ENCODE data around the gene SHC3. TPM values are rescaled to one million over a fixed set of nuclear protein-coding genes. Genes with fewer than 3 reads are reported as not detected.

The SHC3 gene
- total RNA-seq, 2 experiments from 2014 or later = 0.03 TPM; not detected in 1

DNA sequence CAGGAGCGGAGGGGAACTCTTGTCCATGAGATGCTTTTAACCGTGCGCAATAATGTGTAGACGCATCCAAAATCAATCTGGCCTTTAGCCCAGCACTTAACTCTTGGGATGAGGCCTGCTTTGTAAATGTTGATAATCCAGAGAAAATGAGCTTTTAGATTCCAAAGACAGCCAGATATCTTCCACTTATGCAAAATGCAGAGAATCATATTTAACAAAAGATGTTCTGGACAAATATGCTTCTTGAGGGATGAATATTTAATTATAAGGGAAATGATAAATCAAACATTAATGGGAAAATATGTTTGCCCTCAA lies 181.7 kb downstream of the SHC3 start:
- Histone ChIP-seq H3K4me1 (ENCODE audit: insufficient read depth, low read length, poor library complexity, severe bottlenecking) (no peaks in the 10 kb centered on the region), H3K9me3 (ENCODE audit: low read length) (no peaks in the 10 kb centered on the region), H3K27ac (ENCODE audit: low read depth, low read length, poor library complexity, severe bottlenecking) (no peak overlapping the region), H3K79me2 (ENCODE audit: insufficient read depth, low read depth, low read length) (no peaks in the 10 kb centered on the region), H3K9me2 (ENCODE audit: insufficient read depth, low read length) (no peaks in the 10 kb centered on the region), H3K4me2 (ENCODE audit: low read length) (no peak overlapping the region), H3K36me3 (ENCODE audit: insufficient read depth, low read length) (no peaks in the 10 kb centered on the region), H2AFZ (ENCODE audit: low read length) (no peak overlapping the region), H3K4me3 (ENCODE audit: low read depth, low read length, poor library complexity, severe bottlenecking) (no peak overlapping the region), H4K20me1 (ENCODE audit: insufficient read depth, low read length) (no peaks in the 10 kb centered on the region)
- CTCF ChIA-PET (ENCODE audit: unreplicated experiment) = no interaction called here
- BruUV-seq (replicated peaks) = no TSS peak
- POLR2A ChIA-PET = no interaction called here
- DNase-seq (ENCODE audit: low spot score) = no peak
- TF ChIP-seq, protein P1, sequence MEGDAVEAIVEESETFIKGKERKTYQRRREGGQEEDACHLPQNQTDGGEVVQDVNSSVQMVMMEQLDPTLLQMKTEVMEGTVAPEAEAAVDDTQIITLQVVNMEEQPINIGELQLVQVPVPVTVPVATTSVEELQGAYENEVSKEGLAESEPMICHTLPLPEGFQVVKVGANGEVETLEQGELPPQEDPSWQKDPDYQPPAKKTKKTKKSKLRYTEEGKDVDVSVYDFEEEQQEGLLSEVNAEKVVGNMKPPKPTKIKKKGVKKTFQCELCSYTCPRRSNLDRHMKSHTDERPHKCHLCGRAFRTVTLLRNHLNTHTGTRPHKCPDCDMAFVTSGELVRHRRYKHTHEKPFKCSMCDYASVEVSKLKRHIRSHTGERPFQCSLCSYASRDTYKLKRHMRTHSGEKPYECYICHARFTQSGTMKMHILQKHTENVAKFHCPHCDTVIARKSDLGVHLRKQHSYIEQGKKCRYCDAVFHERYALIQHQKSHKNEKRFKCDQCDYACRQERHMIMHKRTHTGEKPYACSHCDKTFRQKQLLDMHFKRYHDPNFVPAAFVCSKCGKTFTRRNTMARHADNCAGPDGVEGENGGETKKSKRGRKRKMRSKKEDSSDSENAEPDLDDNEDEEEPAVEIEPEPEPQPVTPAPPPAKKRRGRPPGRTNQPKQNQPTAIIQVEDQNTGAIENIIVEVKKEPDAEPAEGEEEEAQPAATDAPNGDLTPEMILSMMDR (conservative IDR thresholded peaks at IDR 0.05; ENCODE audit: low read length) = no peak
- no peak for TF ChIP-seq EZH2phosphoT487 (IDR thresholded peaks at IDR 0.05; ENCODE audit: borderline replicate concordance, low read depth, low read length)
- intact Hi-C loops (cut with micrococcal nuclease; ENCODE audit: unreplicated experiment) = no loop called here

DNA sequence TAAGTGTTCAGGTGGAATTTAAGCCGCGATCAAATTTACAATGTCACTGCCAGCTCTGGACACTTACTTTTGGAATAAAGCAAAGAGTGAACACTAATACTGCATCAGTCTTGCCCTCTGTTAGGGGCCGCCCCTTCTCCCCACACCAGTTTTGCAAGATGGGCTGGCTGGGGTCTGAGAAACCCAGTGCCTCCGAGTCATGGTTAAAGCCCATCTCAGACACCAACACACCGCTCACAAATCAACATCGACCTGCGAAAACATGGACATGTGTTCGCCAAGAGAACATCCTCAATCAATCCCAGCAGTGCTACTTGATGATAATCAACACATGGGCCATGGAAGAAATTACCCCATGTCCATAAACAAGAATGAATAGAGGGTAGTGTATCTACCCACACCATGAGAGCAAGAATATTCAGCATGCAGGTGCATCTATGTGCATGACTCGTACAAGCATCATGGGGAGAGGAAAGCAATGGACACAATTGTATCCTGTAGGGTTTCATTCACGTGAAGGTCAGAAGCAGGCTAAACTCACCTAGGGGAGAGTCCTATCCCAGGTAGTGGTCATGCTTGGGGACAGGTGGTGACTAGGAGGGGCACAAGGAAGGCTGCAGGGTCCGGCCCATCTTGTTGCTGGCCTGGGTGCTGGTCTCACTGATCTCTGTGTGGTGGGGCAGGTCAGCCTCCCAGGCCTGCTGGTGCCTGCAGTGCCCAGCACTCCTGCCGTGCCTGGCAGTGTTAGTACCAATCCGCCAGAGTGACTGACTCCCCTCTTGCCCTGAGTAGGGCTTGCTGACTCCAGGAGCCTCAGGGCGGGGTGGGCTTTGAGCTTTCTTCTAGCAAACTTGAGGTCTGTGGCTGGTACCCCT lies 182.3 kb downstream of the SHC3 start:
- Histone ChIP-seq H3K79me2 (ENCODE audit: insufficient read depth, low read depth, low read length) (no peaks in the 10 kb centered on the region), H3K4me2 (ENCODE audit: low read length) (no peak overlapping the region), H3K36me3 (ENCODE audit: insufficient read depth, low read length) (no peaks in the 10 kb centered on the region), H3K9me3 (ENCODE audit: low read length) (no peaks in the 10 kb centered on the region), H2AFZ (ENCODE audit: low read length) (no peak overlapping the region), H4K20me1 (ENCODE audit: insufficient read depth, low read length) (no peaks in the 10 kb centered on the region), H3K9me2 (ENCODE audit: insufficient read depth, low read length) (no peaks in the 10 kb centered on the region), H3K4me1 (ENCODE audit: insufficient read depth, low read length, poor library complexity, severe bottlenecking) (no peaks in the 10 kb centered on the region), H3K4me3 (ENCODE audit: low read depth, low read length, poor library complexity, severe bottlenecking) (no peak overlapping the region), H3K27ac (ENCODE audit: low read depth, low read length, poor library complexity, severe bottlenecking) (no peak overlapping the region)
- intact Hi-C loops (cut with micrococcal nuclease; ENCODE audit: unreplicated experiment) = no loop called here
- no TSS peak for BruUV-seq (replicated peaks)
- TF ChIP-seq, protein P1 (conservative IDR thresholded peaks at IDR 0.05; ENCODE audit: low read length) = no peak
- no peak for TF ChIP-seq EZH2phosphoT487 (IDR thresholded peaks at IDR 0.05; ENCODE audit: borderline replicate concordance, low read depth, low read length)
- no peak for DNase-seq (ENCODE audit: low spot score)
- ChIA-PET POLR2A (no interaction called here), CTCF (ENCODE audit: unreplicated experiment) (no interaction called here)

DNA sequence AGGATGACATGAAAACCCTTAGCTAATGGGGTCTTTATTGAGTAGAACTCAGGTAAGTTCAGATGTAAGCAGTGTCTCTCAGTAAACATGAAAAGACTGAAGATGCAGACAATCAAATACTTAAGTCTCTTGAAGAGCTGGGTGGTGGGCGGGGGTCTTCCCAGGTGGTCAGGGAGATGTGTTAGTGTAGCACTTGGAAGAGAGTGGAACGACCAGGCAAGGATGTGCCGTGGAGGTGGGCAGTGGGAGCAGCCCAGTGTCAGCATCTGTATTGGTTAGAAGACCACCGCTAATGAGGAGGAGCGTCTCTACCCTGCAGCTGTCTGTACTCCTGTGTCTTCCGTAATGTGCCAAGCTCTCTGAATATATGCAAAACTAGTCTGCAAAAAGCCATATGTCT lies 183.0 kb downstream of the SHC3 start:
- BruUV-seq (replicated peaks) = no TSS peak

More for the DNA sequence above, 183.0 kb downstream of the SHC3 start:
- Histone ChIP-seq H2AFZ (ENCODE audit: low read length) (no peak overlapping the region), H3K4me2 (ENCODE audit: low read length) (no peak overlapping the region), H3K9me3 (ENCODE audit: low read length) (no peaks in the 10 kb centered on the region), H4K20me1 (ENCODE audit: insufficient read depth, low read length) (no peaks in the 10 kb centered on the region), H3K9me2 (ENCODE audit: insufficient read depth, low read length) (no peaks in the 10 kb centered on the region), H3K36me3 (ENCODE audit: insufficient read depth, low read length) (no peaks in the 10 kb centered on the region), H3K4me1 (ENCODE audit: insufficient read depth, low read length, poor library complexity, severe bottlenecking) (no peaks in the 10 kb centered on the region), H3K79me2 (ENCODE audit: insufficient read depth, low read depth, low read length) (no peaks in the 10 kb centered on the region), H3K4me3 (ENCODE audit: low read depth, low read length, poor library complexity, severe bottlenecking) (no peak overlapping the region), H3K27ac (ENCODE audit: low read depth, low read length, poor library complexity, severe bottlenecking) (no peak overlapping the region)
- no peak for DNase-seq (ENCODE audit: low spot score)
- ChIA-PET POLR2A (no interaction called here), CTCF (ENCODE audit: unreplicated experiment) (no interaction called here)
- intact Hi-C loops (cut with micrococcal nuclease; ENCODE audit: unreplicated experiment) = no loop called here
- TF ChIP-seq, protein P1 (conservative IDR thresholded peaks at IDR 0.05; ENCODE audit: low read length) = no peak
- no peak for TF ChIP-seq EZH2phosphoT487 (IDR thresholded peaks at IDR 0.05; ENCODE audit: borderline replicate concordance, low read depth, low read length)
